AG20443 (cell line): ENCODE data around the gene ABCA4.
A peak's percentile ranks its signal among the peaks of the same experiment; 100 is the strongest.
"Not testable (repeated sequence)": the region's sequence is repeated elsewhere in the genome, so short reads cannot be mapped to it uniquely, and the experiment has no call there.

Source experiments
- DNase-seq: peaks from one replicate; pipeline ENCODE4 v3.0.0; 2012; ENCODE audit warnings: low spot score, mixed read lengths

Gene ABCA4

DNA sequence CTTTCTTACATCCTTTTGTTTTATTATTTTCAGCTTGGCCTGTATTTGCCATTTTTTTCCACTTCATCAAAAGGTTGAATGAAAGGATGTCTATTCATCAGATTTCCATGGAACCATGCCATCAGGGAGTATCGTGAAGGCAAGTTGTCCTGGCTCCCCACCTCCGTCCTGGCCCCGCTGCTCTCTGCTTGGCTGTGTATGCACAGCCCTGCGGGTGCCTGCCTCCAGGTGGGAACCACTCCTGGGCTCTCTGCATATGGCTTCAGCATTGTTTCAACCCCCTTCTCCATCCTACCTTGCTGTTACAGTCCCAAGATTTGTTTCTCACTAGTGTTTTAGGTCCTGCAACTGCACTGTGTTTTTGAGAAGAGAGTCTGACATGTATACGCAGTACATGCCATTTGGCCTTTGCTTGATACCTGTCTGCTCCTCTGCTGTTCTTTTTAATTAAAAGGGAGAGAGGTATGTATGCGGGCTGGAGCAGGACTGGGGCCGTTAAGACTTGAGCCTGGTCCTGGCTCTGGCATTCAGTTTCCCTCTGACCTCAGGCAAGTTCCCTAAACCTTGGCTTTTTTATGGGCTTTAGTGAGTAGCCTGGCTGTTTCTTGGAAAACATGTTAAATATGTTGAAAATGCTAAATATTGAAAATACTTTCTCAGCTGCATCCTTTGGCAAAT lies 141.8 kb downstream of the ABCA4 start:
- DNase-seq, result no peak

- DNase-seq, result peak; percentile 57
Observed at GRCh38 chr1:93977598-93977945, 143.4 kb downstream of the ABCA4 start.

- DNase-seq, result no peak
Observed at GRCh38 chr1:93976711-93977597, 144.0 kb downstream of the ABCA4 start.

DNA sequence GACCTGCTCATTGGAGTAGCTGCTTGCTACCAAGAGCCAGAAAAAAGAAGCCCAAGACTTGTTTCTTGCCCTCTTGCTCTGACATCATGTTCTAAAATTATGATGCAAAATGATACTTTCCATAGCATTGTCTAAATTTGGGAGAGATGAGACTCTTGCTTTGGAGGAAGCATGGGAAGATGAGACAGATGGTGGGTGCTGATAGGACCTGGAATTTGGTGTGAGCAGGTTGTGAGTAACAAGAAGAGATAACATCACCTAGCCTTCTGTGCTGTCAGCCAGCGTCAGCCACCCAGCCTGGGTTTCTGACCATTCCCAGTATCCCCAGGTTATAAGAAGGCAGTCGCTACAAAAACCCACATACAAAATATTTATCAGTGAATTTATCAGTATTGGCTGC lies 144.7 kb downstream of the ABCA4 start:
- DNase-seq, result no peak

- DNase-seq, result no peak
Observed at GRCh38 chr1:93972341-93972740, 148.6 kb downstream of the ABCA4 start.

DNA sequence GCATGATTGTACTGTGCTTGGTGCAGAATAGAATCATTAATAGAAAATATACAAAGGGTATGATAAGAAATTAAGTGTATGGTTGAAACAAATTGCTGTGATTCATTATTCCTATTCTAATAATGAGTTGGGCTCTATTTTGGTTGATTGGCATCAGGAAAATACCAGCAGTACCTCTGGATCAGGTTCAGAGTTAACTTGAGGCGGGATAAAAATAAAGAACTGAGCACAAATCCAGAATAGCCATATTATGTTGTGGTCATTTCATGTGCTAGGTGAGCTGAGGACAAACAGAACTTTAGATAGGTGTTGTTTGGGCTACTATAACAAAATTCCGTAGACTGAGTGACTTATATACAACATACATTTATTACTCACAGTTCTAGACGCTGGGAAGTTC lies 151.1 kb downstream of the ABCA4 start:
- DNase-seq, result no peak

- no peak for DNase-seq
Observed at GRCh38 chr1:93969371-93969770, 151.6 kb downstream of the ABCA4 start.

- no peak for DNase-seq
Observed at GRCh38 chr1:93967306-93967705, 153.6 kb downstream of the ABCA4 start.

GRCh38 chr1:93965888-93966287 lies 155.1 kb downstream of the ABCA4 start:
- DNase-seq, result no peak

- no peak for DNase-seq
Observed at GRCh38 chr1:93965256-93965655, 155.7 kb downstream of the ABCA4 start.

- no peak for DNase-seq
Observed at GRCh38 chr1:93964777-93965200, 156.2 kb downstream of the ABCA4 start.

GRCh38 chr1:93964096-93964776 lies 156.7 kb downstream of the ABCA4 start:
- no peak for DNase-seq

DNA sequence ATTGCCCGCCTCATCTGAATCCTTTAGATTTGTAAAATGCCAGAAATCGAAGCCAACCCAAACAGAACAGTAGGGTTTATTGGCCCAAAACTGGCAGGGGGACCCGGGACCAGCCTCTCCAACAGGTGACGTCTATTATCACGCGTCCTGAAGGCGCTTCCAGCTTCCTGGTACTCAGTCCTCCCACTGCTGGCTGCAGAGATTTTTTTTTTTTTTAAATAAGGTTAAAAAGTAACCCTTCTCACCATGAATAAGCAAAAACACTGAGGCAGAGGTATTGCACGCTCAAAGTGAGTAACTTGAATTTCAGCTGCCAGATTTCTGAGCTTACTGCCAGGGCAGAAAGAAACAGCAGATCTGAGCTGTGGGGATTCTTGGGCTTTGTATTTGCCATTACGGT lies 157.4 kb downstream of the ABCA4 start:
- no peak for DNase-seq

DNA sequence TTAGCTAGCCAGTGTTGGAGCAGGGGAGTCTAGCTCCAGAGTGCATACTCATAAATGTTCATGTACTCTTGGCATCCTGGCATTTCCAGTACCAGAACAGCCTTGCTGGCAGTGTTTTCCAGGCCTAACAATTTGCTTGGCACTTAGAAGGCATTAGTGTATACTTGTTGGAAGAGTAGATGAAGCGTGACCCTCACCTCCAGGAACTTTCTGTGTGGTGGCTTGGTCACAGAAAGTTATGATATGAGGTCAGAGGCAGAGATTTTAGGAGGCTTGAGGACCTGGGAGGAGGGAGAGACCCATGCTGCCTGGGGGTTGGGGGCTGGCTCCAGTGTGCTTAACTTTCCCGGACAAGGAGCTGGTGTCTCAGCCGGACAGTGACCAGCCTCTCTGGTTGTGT lies 159.0 kb downstream of the ABCA4 start:
- no peak for DNase-seq

- no peak for DNase-seq
Observed at GRCh38 chr1:93961443-93961842, 159.5 kb downstream of the ABCA4 start.

DNA sequence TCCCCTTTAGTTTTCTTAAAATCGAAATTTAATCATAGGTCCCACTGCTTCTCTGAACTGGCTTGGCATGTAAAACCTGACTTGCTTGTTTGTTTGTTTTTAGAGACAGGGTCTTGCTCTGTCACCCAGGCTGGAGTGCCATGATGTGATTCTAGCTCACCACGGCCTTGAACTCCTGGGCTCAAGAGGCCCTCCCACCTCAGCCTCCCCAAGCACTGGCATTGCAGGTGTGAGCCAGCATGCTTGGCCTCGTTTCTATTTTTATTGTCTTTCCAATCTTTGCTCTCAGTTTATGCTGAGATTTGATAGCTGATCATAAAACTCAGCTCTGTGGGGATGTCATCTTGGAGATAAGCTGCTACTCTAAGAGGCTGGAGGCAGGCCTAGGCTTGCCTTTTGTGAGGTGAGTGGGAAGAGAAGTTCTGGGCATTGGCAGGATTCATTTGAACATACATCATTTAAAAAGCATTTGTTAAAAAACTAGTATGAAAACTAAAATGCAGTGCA lies 160.3 kb downstream of the ABCA4 start:
- no peak for DNase-seq

DNA sequence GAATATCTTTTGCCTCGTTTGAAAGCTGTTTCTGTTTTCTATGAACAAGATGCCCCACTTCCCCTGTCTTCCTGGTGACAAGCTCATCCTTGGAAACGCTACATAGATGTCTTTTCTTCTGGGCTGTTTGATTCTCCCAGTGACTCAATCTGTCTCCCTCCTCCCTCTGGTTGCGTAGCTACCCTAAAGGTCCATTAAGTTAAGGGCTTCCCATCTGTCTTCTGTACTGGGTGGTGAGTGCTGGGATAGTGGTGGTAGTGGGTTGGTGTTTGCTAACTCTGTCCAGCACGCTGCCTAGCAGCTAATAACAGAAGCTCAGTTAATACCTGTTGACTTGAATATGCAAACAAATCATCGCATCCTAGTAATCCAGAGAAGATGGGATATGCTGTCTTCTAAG lies 161.5 kb downstream of the ABCA4 start:
- no peak for DNase-seq

DNA sequence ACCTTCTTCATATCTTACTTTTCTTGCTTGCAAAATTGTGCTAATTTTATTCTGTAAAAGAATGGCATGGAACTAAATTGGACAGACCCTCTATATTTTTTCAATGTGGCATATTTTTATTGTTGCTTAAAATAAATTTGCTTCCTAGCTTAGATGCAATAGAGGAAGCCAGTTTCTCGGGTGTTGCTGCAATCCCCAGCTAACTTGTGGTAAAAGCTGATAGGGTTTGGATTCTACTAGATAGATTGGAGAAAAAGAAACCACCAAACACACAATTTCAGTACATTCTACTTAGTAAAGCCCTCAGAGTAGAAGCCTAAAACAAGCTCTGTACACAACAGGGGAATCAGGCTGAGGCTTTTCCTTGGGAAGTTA lies 162.2 kb downstream of the ABCA4 start:
- DNase-seq, result no peak

DNA sequence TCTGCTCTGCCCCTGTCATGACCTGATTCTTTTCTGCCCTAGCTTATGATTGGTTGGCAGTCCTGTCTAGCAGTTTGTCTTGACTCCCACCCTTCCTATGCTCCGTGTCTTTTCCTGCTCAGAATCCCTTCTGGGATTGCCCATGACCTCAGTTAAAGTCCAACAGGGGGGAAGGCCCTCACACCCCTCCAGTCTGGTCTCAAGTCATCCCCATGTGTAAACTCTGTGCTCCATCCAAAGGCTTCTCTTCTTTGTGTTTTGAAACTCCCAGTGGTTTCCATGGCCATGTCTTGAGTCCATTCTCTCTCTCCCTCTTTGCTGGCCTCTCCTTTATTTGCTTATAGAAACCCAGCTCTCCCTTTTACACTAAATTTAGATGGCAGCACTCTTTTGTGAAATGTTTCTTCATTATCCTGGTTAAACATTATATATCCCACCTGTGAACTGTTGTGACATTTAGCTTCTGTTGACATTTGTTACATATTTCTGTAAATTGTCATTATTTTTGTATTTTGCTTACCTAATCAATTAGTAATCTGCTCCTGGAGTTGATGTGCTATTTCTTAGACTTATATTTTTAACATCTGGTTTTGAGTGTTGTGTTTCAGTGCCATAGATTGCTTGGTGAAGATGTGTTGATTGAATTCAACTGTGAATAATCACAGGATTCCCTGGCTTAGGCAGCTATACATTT lies 162.8 kb downstream of the ABCA4 start:
- no peak for DNase-seq

DNA sequence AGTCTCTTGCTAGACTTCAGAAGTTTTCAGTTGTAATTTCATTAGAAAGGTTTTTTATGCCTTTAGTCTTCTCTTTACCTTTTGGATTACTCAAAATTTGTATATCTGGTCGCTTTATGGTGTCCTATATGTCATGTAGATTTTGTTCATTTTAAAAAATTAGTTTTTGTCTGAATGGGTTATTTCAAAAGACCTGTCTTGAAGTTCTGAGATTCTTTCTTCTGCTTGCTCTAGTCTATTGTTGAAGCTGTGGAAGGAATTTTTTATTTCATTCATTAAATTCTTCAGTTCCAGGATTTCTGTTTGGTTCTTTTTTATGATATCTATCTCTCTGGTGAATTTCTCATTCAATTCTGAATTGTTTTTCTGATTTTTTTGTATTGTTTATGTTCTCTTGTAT lies 165.2 kb downstream of the ABCA4 start:
- DNase-seq, result no peak

DNA sequence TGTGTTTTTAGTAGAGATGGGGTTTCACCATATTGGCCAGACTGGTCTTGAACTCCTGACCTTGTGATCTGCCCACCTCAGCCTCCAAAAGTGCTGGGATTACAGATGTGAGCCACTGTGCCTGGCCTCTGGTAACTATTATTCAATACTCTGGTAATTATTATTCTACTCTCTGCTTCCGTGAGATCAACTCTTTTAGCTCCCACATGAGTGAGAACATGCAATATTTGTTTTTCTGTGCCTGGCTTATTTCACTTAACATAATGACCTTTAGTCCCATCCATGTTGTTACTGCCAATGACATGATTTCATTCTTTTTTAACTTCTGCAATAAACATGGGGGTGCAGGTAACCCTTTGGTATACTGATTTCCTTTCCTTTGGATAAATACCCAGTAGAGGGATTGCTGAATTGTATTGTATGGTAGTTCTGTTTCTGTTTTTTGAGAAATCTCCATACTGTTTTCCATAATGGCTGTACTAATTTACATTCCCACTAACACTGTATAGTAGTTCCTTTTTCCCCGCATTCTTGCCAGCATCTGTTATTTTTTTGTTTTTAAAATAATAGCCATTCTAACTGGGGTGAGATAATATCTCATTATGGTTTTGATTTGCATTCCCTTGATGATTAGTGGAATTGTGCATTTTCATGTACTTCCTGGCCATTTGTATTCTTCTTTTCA lies 173.8 kb downstream of the ABCA4 start:
- DNase-seq, result not testable (repeated sequence)
